HepG2 (cell line): ENCODE results near the gene HLCS. TPM values are rescaled to one million over a fixed set of nuclear protein-coding genes. Genes with fewer than 3 reads are reported as not detected.

Experiments used
- ATAC-seq: fragments of 200-7000 bp; cut with Tn5 transposase; 3 replicates; pipeline ENCODE4 v1.9.1; 2020; ENCODE audit warnings: mild to moderate bottlenecking, moderate library complexity
- BruUV-seq: library from RNA; stranded (reverse); fragments of 400-500 nt; replicated peaks from 2 replicates; lab custom pipeline; 2021; lab: Mats Ljungman, UMichigan
- CTCF ChIA-PET: fragments of 300-600 bp; formaldehyde crosslinking; extraction: SDS; loops from one replicate; lab custom pipeline; 2021; ENCODE audit warnings: low total read pairs, inconsistent platforms, low intra/inter-chr PET ratio; lab: Yijun Ruan, JAX
- POLR2A ChIA-PET: fragments of 350-600 bp; sonication (Branson Sonifier 250); formaldehyde crosslinking; loops from one replicate; lab custom pipeline; 2020; ENCODE audit warnings: antibody characterized with exemption, inconsistent platforms; lab: Yijun Ruan, JAX
- DNase-seq: peaks from one replicate; pipeline ENCODE4 v3.0.0-alpha.2; 2015; ENCODE audit warnings: low spot score
- FAIRE-seq: peaks from 3 replicates; lab custom pipeline; 2011; peaks lifted over from hg19 to GRCh38; lab: Jason Lieb, UNC
- H2AFZ ChIP-seq: one replicate; pipeline ENCODE4 v1.6.1; 2011; ENCODE audit warnings: low read length, inconsistent platforms
- H3K27ac ChIP-seq: fragments of 300-600 bp; 3 replicates; pipeline ENCODE4 v1.8.0; 2011; ENCODE audit warnings: mixed run types, mild to moderate bottlenecking, mixed read lengths, low read length, inconsistent platforms; ENCODE audit not compliant: insufficient read depth; ENCODE audit errors: extremely low read length
- H3K27me3 ChIP-seq, 2 experiments: fragments of 200-600 bp in 1 of 2; 2 replicates in 1 of 2; 3 replicates in 1 of 2; pipeline versions ENCODE4 v1.6.0 to v1.8.0; 2011; ENCODE audit warnings: low read length in 2 of 2, mild to moderate bottlenecking in 2 of 2, moderate library complexity in 2 of 2, inconsistent platforms in 1 of 2; ENCODE audit not compliant: insufficient read depth in 2 of 2, control insufficient read depth in 1 of 2
- H3K36me3 ChIP-seq, 2 experiments: fragments of 200-600 bp in 1 of 2; replicated peaks in 1 of 2; 2 replicates in 1 of 2; 3 replicates in 1 of 2; pipeline versions ENCODE4 v1.5.1 to v1.8.0; 2011; ENCODE audit warnings: low read length in 2 of 2, inconsistent platforms in 1 of 2; ENCODE audit not compliant: insufficient read depth in 2 of 2, control insufficient read depth in 1 of 2
- H3K4me1 ChIP-seq: 2 replicates; pipeline ENCODE4 v1.5.1; 2012; ENCODE audit warnings: low read length, inconsistent platforms; ENCODE audit not compliant: insufficient read depth
- H3K4me2 ChIP-seq: 2 replicates; pipeline ENCODE4 v1.6.0; 2011; ENCODE audit warnings: low read depth, low read length, inconsistent platforms
- H3K4me3 ChIP-seq, 3 experiments: fragments of 200-600 bp in 1 of 3; sonication (generic), shearing (Covaris generic) in 1 of 3; replicated peaks in 1 of 3; 2 replicates each; pipeline ENCODE4 v1.5.1; 2011 to 2016; ENCODE audit warnings: low read length in 3 of 3, inconsistent platforms in 2 of 3, low read depth in 2 of 3, mild to moderate bottlenecking in 2 of 3, control low read depth in 1 of 3, mixed read lengths in 1 of 3; ENCODE audit not compliant: insufficient read depth in 1 of 3
- H3K79me2 ChIP-seq: one replicate; pipeline ENCODE4 v1.6.1; 2011; ENCODE audit warnings: low read length, inconsistent platforms; ENCODE audit not compliant: insufficient read depth
- H3K9ac ChIP-seq: 2 replicates; pipeline ENCODE4 v1.6.0; 2011; ENCODE audit warnings: mild to moderate bottlenecking, low read depth, low read length, inconsistent platforms; ENCODE audit not compliant: insufficient read depth
- H3K9me3 ChIP-seq: 2 replicates; pipeline ENCODE4 v1.5.1; 2012; ENCODE audit warnings: mild to moderate bottlenecking, low read length
- H4K20me1 ChIP-seq: 2 replicates; pipeline ENCODE4 v1.6.0; 2011; ENCODE audit warnings: inconsistent platforms, mild to moderate bottlenecking, low read length, moderate library complexity; ENCODE audit not compliant: insufficient read depth
- CEBPB ChIP-seq: IDR thresholded peaks from 2 replicates; pipeline ENCODE4 v1.6.1; 2011; ENCODE audit warnings: low read depth, low read length, improper control_type of control experiment, borderline replicate concordance
- CEBPG ChIP-seq: IDR thresholded peaks from 2 replicates; pipeline ENCODE4 v1.6.1; 2016
- EHMT2 ChIP-seq: fragments of 200-600 bp; sonication (generic); IDR thresholded peaks from 2 replicates; pipeline ENCODE4 v1.7.0; 2017; ENCODE audit warnings: antibody characterized with exemption, low read depth, low read length, borderline replicate concordance
- ELK4 ChIP-seq: sonication (generic); formaldehyde crosslinking; IDR thresholded peaks from 2 replicates; pipeline ENCODE4 v1.9.0; 2021; ENCODE audit warnings: missing genetic modification reagents, borderline replicate concordance
- HMGXB4 ChIP-seq, 2 experiments: sonication (generic) in 1 of 2; formaldehyde crosslinking in 1 of 2; IDR thresholded peaks; 2 replicates each; pipeline versions ENCODE4 v1.4.0 to v1.6.1; 2018 to 2020; ENCODE audit warnings: missing genetic modification reagents in 2 of 2, borderline replicate concordance in 1 of 2, low read depth in 1 of 2, mild to moderate bottlenecking in 1 of 2, missing biosample characterization in 1 of 2
- MXD4 ChIP-seq: IDR thresholded peaks from 2 replicates; pipeline ENCODE4 v1.6.1; 2016; ENCODE audit warnings: mild to moderate bottlenecking, missing biosample characterization, missing genetic modification reagents
- MYNN ChIP-seq: sonication (generic); formaldehyde crosslinking; IDR thresholded peaks from 2 replicates; pipeline ENCODE4 v1.4.0; 2020; ENCODE audit warnings: mild to moderate bottlenecking, low read depth, missing genetic modification reagents
- MYPOP ChIP-seq: sonication (generic); formaldehyde crosslinking; IDR thresholded peaks from 2 replicates; pipeline ENCODE4 v1.8.1; 2023; ENCODE audit warnings: mild to moderate bottlenecking, moderate library complexity, missing genetic modification reagents
- NR2F1 ChIP-seq, 2 experiments: fragments of 450-650 bp in 1 of 2; formaldehyde crosslinking in 1 of 2; IDR thresholded peaks; 2 replicates each; pipeline versions ENCODE4 v1.5.0 to v1.6.1; 2016 to 2020; ENCODE audit warnings: mild to moderate bottlenecking in 1 of 2, missing compliant biosample characterization in 1 of 2, missing genetic modification reagents in 1 of 2, moderate library complexity in 1 of 2
- POLR2A ChIP-seq, 2 experiments: IDR thresholded peaks; 2 replicates each; pipeline ENCODE4 v1.6.1; 2011; ENCODE audit warnings: low read depth in 2 of 2, low read length in 2 of 2, mild to moderate bottlenecking in 1 of 2, moderate library complexity in 1 of 2; ENCODE audit not compliant: insufficient read depth in 1 of 2
- SNAPC2 ChIP-seq: sonication (generic); formaldehyde crosslinking; IDR thresholded peaks from 2 replicates; pipeline ENCODE4 v1.8.1; 2022; ENCODE audit warnings: mild to moderate bottlenecking, missing genetic modification reagents
- SOX13 ChIP-seq, 3 experiments: fragments of 450-650 bp in 1 of 3; sonication (generic) in 1 of 3; formaldehyde crosslinking in 1 of 3; IDR thresholded peaks in 2 of 3; conservative IDR thresholded peaks in 1 of 3; 2 replicates each; pipeline versions ENCODE4 v1.5.0 to v1.6.1; 2016 to 2020; ENCODE audit warnings: antibody characterized with exemption in 1 of 3, mild to moderate bottlenecking in 1 of 3, missing compliant biosample characterization in 1 of 3, missing genetic modification reagents in 1 of 3, moderate library complexity in 1 of 3
- XBP1 ChIP-seq: sonication (generic); formaldehyde crosslinking; IDR thresholded peaks from 2 replicates; pipeline ENCODE4 v1.5.0; 2020; ENCODE audit warnings: missing genetic modification reagents
- XRCC5 ChIP-seq: fragments of 200-400 bp; formaldehyde crosslinking; optimal IDR thresholded peaks from 2 replicates; pipeline ENCODE3; 2017; ENCODE audit warnings: mild to moderate bottlenecking, low read length
- ZBTB7A ChIP-seq: sonication (generic); formaldehyde crosslinking; IDR thresholded peaks from 2 replicates; pipeline ENCODE4 v1.8.0; 2022; ENCODE audit warnings: mild to moderate bottlenecking, missing genetic modification reagents
- ZNF468 ChIP-seq: sonication (generic); formaldehyde crosslinking; IDR thresholded peaks from 2 replicates; pipeline ENCODE4 v1.8.0; 2022; ENCODE audit warnings: mild to moderate bottlenecking, moderate library complexity, missing genetic modification reagents
- ZNF549 ChIP-seq: sonication (generic); formaldehyde crosslinking; IDR thresholded peaks from 2 replicates; pipeline ENCODE4 v1.5.0; 2020; ENCODE audit warnings: missing genetic modification reagents
- ZNF567 ChIP-seq: sonication (generic); formaldehyde crosslinking; IDR thresholded peaks from 2 replicates; pipeline ENCODE4 v1.8.1; 2023; ENCODE audit warnings: mild to moderate bottlenecking, missing genetic modification reagents, borderline replicate concordance
- WGBS: methylation state at CpG from one replicate; pipeline ENCODE4 v1.1.6; 2017; ENCODE audit warnings: low lambda C conversion rate; 5-methylcytosine and 5-hydroxymethylcytosine counted together
- in situ Hi-C: cut with HindIII; loops from 2 replicates; pipeline ENCODE4 v1.10.0; 2017; ENCODE audit warnings: low pct_unique_long_range_greater_than_20kb; ENCODE audit not compliant: extremely low pct_ligation_motif_present
- intact Hi-C: fragments of 100-400 bp; cut with micrococcal nuclease; formaldehyde crosslinking; loops from one replicate; pipeline ENCODE4 v1.10.0; 2022; ENCODE audit not compliant: unreplicated experiment
- polyA plus RNA-seq, 8 experiments: library from polyadenylated mRNA; depleted of rRNA in 3 of 8; stranded (reverse) in 7 of 8; unstranded in 1 of 8; fragments of >200 nt; fragmentation: Illumina TruSeq in 4 of 8; extraction: Trizol in 4 of 8; gene quantifications; 2 replicates each; pipeline versions ENCODE4 v1.2.1 to v1.2.3, GENCODE V29; 2011 to 2016; ENCODE audit warnings: low read depth in 4 of 8, missing spikeins in 1 of 8, mixed read lengths in 1 of 8; ENCODE audit not compliant: insufficient read depth in 1 of 8
- total RNA-seq, 5 experiments: library from RNA; depleted of rRNA; stranded (reverse); fragments of >200 nt; fragmentation: Illumina TruSeq; extraction: Trizol; gene quantifications; 2 replicates each; pipeline ENCODE4 v1.2.3, GENCODE V29; 2016; ENCODE audit warnings: low read depth in 1 of 5

The HLCS gene
- total and polyA plus RNA-seq, 2 of the 13 experiments (the other 11 are each of a cell fraction or from before 2014, with no cell fraction given): 7.9 to 12.3 TPM

GRCh38 chr21:36738489-36739126 lies 227.9 kb downstream of the HLCS start:
- Histone ChIP-seq H4K20me1 (no peaks in the 10 kb centered on the region), H3K79me2 (no peaks in the 10 kb centered on the region), H3K9ac (no peak overlapping the region), H3K4me1 (peaks cover 21% of the 10 kb centered on the region), H2AFZ (no peak overlapping the region), H3K36me3 (no peaks in the 10 kb centered on the region), H3K27ac (no peak overlapping the region), H3K27me3 (no peaks in the 10 kb centered on the region), H3K4me2 (no peak overlapping the region), H3K4me3 (no peak overlapping the region), H3K9me3 (no peaks in the 10 kb centered on the region)
- in situ Hi-C loops (no loop called here), intact Hi-C loops (no loop called here)
- DNase-seq (no peak), FAIRE-seq (no peak), ATAC-seq (no peak)
- CTCF ChIA-PET: no interaction called here
- no TSS peak for BruUV-seq
- 50% methylated on average over 11 of the region's 12 CpGs for WGBS
- POLR2A ChIA-PET: no interaction called here
- TF ChIP-seq NR2F1 (CRISPR knock-in tag; IDR thresholded peaks at IDR 0.05) (no peak), XRCC5 (no peak), MYPOP (no peak), MXD4 (CRISPR knock-in tag) (no peak), CEBPG (CRISPR knock-in tag) (0 out of 2 replicates have a peak, but pooled peaks have one; percentile 16), ZBTB7A (CRISPR knock-in tag) (no peak), CEBPB (peak; percentile 72), ZNF468 (CRISPR knock-in tag) (no peak), ZNF567 (no peak), HMGXB4 (CRISPR knock-in tag; IDR thresholded peaks at IDR 0.05; ENCODE audit: borderline replicate concordance in 1 of 2, low read depth in 1 of 2) (no peak), ZNF549 (CRISPR knock-in tag) (no peak), POLR2A (IDR thresholded peaks at IDR 0.05; ENCODE audit: insufficient read depth in 1 of 2, low read depth in 2 of 2, low read length in 2 of 2) (no peak), SNAPC2 (CRISPR knock-in tag) (no peak), ELK4 (CRISPR knock-in tag) (no peak), SOX13 (IDR thresholded peaks at IDR 0.05) (no peak), SOX13 (CRISPR knock-in tag; conservative IDR thresholded peaks at IDR 0.05 in 1 of 2, IDR thresholded peaks at IDR 0.05 in 1 of 2) (no peak), EHMT2 (no peak), MYNN (CRISPR knock-in tag) (no peak), XBP1 (CRISPR knock-in tag) (no peak)
